Caco-2 (cell line): ENCODE measurements around the gene C10orf90. TPM values are rescaled to one million over a fixed set of nuclear protein-coding genes. Genes with fewer than 3 reads are reported as not detected.

Experiments used
- BruUV-seq: library from RNA; stranded (reverse); fragments of 400-500 nt; replicated peaks from 2 replicates; lab custom pipeline; 2021; lab: Mats Ljungman, UMichigan
- CTCF ChIA-PET: fragments of 300-600 bp; sonication (Branson Sonifier 250); formaldehyde crosslinking; loops from one replicate; lab custom pipeline; 2022; ENCODE audit warnings: antibody characterized with exemption; lab: Charles Lee
- POLR2A ChIA-PET: fragments of 300-600 bp; sonication (Branson Sonifier 250); formaldehyde crosslinking; loops from one replicate; lab custom pipeline; 2022; ENCODE audit warnings: antibody characterized with exemption; lab: Charles Lee
- DNase-seq, 2 experiments: peaks; one replicate each; pipeline versions ENCODE4 v3.0.0 to v3.0.0-alpha.2; 2020 to 2022
- H3K27me3 ChIP-seq: replicated peaks from 2 replicates; pipeline ENCODE4 v1.6.0; 2011; ENCODE audit warnings: low read length; ENCODE audit not compliant: control insufficient read depth, insufficient read depth
- H3K36me3 ChIP-seq: 2 replicates; pipeline ENCODE4 v1.5.1; 2011; ENCODE audit warnings: low read length; ENCODE audit not compliant: control insufficient read depth, insufficient read depth
- H3K4me1 ChIP-seq: fragments of 250-450 bp; sonication (Bioruptor Pico); 2 replicates; pipeline ENCODE4 v1.5.1; 2020; ENCODE audit warnings: mild to moderate bottlenecking
- H3K4me3 ChIP-seq: 2 replicates; pipeline ENCODE4 v1.5.1; 2011; ENCODE audit warnings: low read depth, mild to moderate bottlenecking, control low read depth, low read length
- H3K9me3 ChIP-seq: fragments of 250-450 bp; sonication (Bioruptor Pico); 2 replicates; pipeline ENCODE4 v1.5.1; 2020; ENCODE audit warnings: mild to moderate bottlenecking, moderate library complexity
- H3K27ac Mint-ChIP-seq: one replicate; pipeline ENCODE4 v1.8.0; 2022; ENCODE audit warnings: mixed read lengths; ENCODE audit not compliant: unreplicated experiment
- H3K27me3 Mint-ChIP-seq: one replicate; pipeline ENCODE4 v1.8.0; 2022; ENCODE audit warnings: mixed read lengths; ENCODE audit not compliant: insufficient read depth, unreplicated experiment
- H3K36me3 Mint-ChIP-seq: one replicate; pipeline ENCODE4 v1.8.0; 2022; ENCODE audit warnings: mild to moderate bottlenecking, mixed read lengths; ENCODE audit not compliant: insufficient read depth, unreplicated experiment
- H3K4me1 Mint-ChIP-seq: one replicate; pipeline ENCODE4 v1.8.0; 2022; ENCODE audit warnings: low read depth, mixed read lengths; ENCODE audit not compliant: unreplicated experiment
- H3K4me3 Mint-ChIP-seq: one replicate; pipeline ENCODE4 v1.8.0; 2022; ENCODE audit warnings: mild to moderate bottlenecking, moderate library complexity, mixed read lengths; ENCODE audit not compliant: unreplicated experiment
- H3K9me3 Mint-ChIP-seq: one replicate; pipeline ENCODE4 v1.8.0; 2022; ENCODE audit warnings: mixed read lengths; ENCODE audit not compliant: unreplicated experiment
- CTCF ChIP-seq, 2 experiments: fragments of 200-600 bp in 1 of 2; IDR thresholded peaks; 1 replicate in 1 of 2; 2 replicates in 1 of 2; pipeline versions ENCODE4 v1.5.1 to v1.8.0; 2011 to 2022; ENCODE audit warnings: antibody characterized with exemption in 1 of 2, control low read depth in 1 of 2, inconsistent platforms in 1 of 2, low read depth in 1 of 2, low read length in 1 of 2, mild to moderate bottlenecking in 1 of 2, moderate library complexity in 1 of 2; ENCODE audit not compliant: insufficient read depth in 1 of 2, severe bottlenecking in 1 of 2, unreplicated experiment in 1 of 2
- intact Hi-C: fragments of 100-400 bp; cut with micrococcal nuclease; formaldehyde crosslinking; loops from one replicate; pipeline ENCODE4 v1.10.0; 2022; ENCODE audit not compliant: unreplicated experiment
- total RNA-seq: library from RNA; stranded (reverse); gene quantifications from 2 replicates; pipeline ENCODE4 v1.2.3, GENCODE V29; 2022

C10orf90 gene
- total RNA-seq, 1 experiment from 2014 or later = not detected

- Mint-ChIP-seq H3K4me3 (no peak overlapping the region), H3K27me3 (peaks cover 9% of the 10 kb centered on the region), H3K4me1 (no peaks in the 10 kb centered on the region), H3K27ac (no peak overlapping the region), H3K36me3 (no peaks in the 10 kb centered on the region), H3K9me3 (peaks cover 19% of the 10 kb centered on the region)
- CTCF ChIA-PET = no interaction called here
- no peaks in the 10 kb centered on the region for H3K36me3 ChIP-seq
- H3K4me3 ChIP-seq = no peak overlapping the region
- TF ChIP-seq CTCF (IDR thresholded peaks at IDR 0.05; ENCODE audit: insufficient read depth in 1 of 2, low read depth in 1 of 2, low read length in 1 of 2, severe bottlenecking in 1 of 2, unreplicated experiment in 1 of 2) = no peak
- DNase-seq = no peak
- intact Hi-C loops = no loop called here
- no TSS peak for BruUV-seq
- H3K4me1 ChIP-seq = no peaks in the 10 kb centered on the region
- H3K9me3 ChIP-seq = peaks cover 5% of the 10 kb centered on the region; the same call in 1 of the 2 replicates
- H3K27me3 ChIP-seq = no peaks in the 10 kb centered on the region
- POLR2A ChIA-PET = no interaction called here
These were observed 293.5 kb downstream of the C10orf90 start for GRCh38 chr10:126376956-126377355.

- no peak overlapping the region for H3K4me3 Mint-ChIP-seq
- H3K27ac Mint-ChIP-seq = no peak overlapping the region
- POLR2A ChIA-PET = no interaction called here
- Histone ChIP-seq H3K4me3 (no peak overlapping the region), H3K27me3 (no peaks in the 10 kb centered on the region), H3K9me3 (peaks cover 5% of the 10 kb centered on the region; the same call in 1 of the 2 replicates), H3K36me3 (no peaks in the 10 kb centered on the region), H3K4me1 (no peaks in the 10 kb centered on the region)
- peaks cover 10% of the 10 kb centered on the region for H3K27me3 Mint-ChIP-seq
- TF ChIP-seq CTCF (IDR thresholded peaks at IDR 0.05; ENCODE audit: insufficient read depth in 1 of 2, low read depth in 1 of 2, low read length in 1 of 2, severe bottlenecking in 1 of 2, unreplicated experiment in 1 of 2) = no peak
- no TSS peak for BruUV-seq
- no peak for DNase-seq
- CTCF ChIA-PET = no interaction called here
- no peaks in the 10 kb centered on the region for H3K4me1 Mint-ChIP-seq
- H3K9me3 Mint-ChIP-seq = peaks cover 19% of the 10 kb centered on the region
- H3K36me3 Mint-ChIP-seq = no peaks in the 10 kb centered on the region
- intact Hi-C loops = no loop called here
These were observed 294.5 kb downstream of the C10orf90 start for GRCh38 chr10:126375926-126376554.

GRCh38 chr10:126375299-126375698 is 295.2 kb downstream of the C10orf90 start:
- Mint-ChIP-seq H3K27me3 (peaks cover 10% of the 10 kb centered on the region), H3K27ac (no peak overlapping the region), H3K4me1 (no peaks in the 10 kb centered on the region), H3K9me3 (peaks cover 19% of the 10 kb centered on the region), H3K36me3 (no peaks in the 10 kb centered on the region), H3K4me3 (no peak overlapping the region)
- Histone ChIP-seq H3K27me3 (no peaks in the 10 kb centered on the region), H3K4me3 (no peak overlapping the region), H3K36me3 (no peaks in the 10 kb centered on the region), H3K9me3 (peaks cover 5% of the 10 kb centered on the region; the same call in 1 of the 2 replicates), H3K4me1 (no peaks in the 10 kb centered on the region)
- intact Hi-C loops = no loop called here
- ChIA-PET CTCF (no interaction called here), POLR2A (no interaction called here)
- TF ChIP-seq CTCF (IDR thresholded peaks at IDR 0.05; ENCODE audit: insufficient read depth in 1 of 2, low read depth in 1 of 2, low read length in 1 of 2, severe bottlenecking in 1 of 2, unreplicated experiment in 1 of 2) = no peak
- no TSS peak for BruUV-seq
- DNase-seq = no peak

Other genes starting within 250 kb of the C10orf90 start
- gene DOCK1, start 234.7 kb upstream of the C10orf90 start, total RNA-seq = 82.2 and 83.5 TPM in 2 replicates